ENCODE results near the gene ZSCAN18. TPM values are rescaled to one million over a fixed set of nuclear protein-coding genes. Genes with fewer than 3 reads are reported as not detected.
A peak's percentile ranks its signal among the peaks of the same experiment; 100 is the strongest.
"Not testable (repeated sequence)": the region's sequence is repeated elsewhere in the genome, so short reads cannot be mapped to it uniquely, and the experiment has no call there.

Gene ZSCAN18
- total RNA-seq = 85.6 and 96.7 TPM in 2 replicates
- polyA plus RNA-seq (2012) = 72.1 TPM

- DNase-seq (ENCODE audit: low read depth) = peak; percentile 98
Measured at GRCh38 chr19:58097781-58098681, at the start of gene ZSCAN18. TSS of gene ZSCAN18 (minus strand) at chr19:58098231. CDS start at chr19:58090267, 7,964 bp downstream.

- not testable (repeated sequence) for DNase-seq (ENCODE audit: low read depth)
Measured at GRCh38 chr19:58147475-58147874, 49.4 kb upstream of the ZSCAN18 start.

- no peak for DNase-seq (ENCODE audit: low read depth)
Measured at GRCh38 chr19:58145849-58146248, 47.8 kb upstream of the ZSCAN18 start.

- DNase-seq (ENCODE audit: low read depth) = no peak
Measured at GRCh38 chr19:58134244-58134643, 36.2 kb upstream of the ZSCAN18 start.

- no peak for DNase-seq (ENCODE audit: low read depth)
Measured at GRCh38 chr19:58129284-58129683, 31.3 kb upstream of the ZSCAN18 start.

- no peak for DNase-seq (ENCODE audit: low read depth)
Measured at GRCh38 chr19:58128041-58128685, 30.1 kb upstream of the ZSCAN18 start.

DNA sequence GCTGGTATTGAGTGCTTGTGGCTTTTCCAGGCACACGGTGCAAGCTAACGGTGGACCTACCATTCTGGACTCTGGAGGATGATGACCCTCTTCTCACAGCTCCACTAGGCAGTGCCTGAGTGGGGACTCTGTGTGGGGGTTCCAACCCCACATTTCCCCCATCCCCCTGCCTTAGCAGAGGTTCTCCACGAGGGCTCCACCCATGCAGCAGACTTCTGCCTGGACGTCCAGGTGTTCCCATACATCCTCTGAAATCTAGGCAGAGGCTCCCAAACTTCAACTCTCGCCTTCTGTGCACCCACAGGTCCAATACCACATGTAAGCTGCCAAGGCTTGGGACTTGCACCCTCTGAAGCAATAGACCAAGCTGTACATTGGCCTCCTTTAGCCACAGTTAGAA lies 25.3 kb upstream of the ZSCAN18 start:
- DNase-seq (ENCODE audit: low read depth) = no peak

GRCh38 chr19:58118979-58119733 lies 21.1 kb upstream of the ZSCAN18 start:
- no peak for DNase-seq (ENCODE audit: low read depth)

DNA sequence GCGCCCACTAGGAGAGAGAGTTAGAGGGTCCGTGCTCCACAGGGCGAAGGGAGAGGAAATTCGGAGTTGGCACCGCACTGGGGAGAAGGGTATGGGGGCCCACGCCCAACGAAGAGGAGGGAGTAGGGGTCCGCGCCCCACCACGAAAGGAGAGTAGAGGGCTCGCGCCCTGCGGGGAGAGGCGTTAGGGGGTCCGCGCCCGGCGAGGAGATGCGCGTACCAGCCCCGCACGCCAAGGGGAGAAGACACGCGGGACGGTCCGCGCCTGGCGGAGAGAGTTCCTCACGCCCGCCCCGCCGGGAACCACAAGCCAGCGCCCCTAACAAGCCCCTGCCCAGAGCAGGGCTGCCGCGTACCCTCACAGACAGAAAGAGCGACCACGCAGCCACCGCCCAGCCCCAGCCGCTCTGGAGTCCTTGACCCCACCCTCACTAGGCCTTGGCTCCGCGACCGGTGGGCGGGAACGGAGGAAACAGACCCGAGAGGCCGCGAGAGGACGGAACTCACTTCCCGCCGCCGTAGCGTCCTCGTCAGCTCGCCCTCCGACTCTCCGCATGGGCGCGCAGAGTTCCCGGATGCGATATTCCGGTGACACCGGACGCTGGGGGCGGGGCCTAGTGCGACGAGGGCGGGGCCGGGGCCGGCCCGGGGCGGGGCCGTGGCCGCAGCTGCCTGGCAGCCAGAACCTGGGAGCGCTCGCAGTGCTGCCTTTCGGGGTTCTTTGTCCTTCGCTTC lies 20.0 kb upstream of the ZSCAN18 start:
- DNase-seq (ENCODE audit: low read depth) = no peak

- DNase-seq (ENCODE audit: low read depth) = no peak
Measured at GRCh38 chr19:58108546-58108817, 10.5 kb upstream of the ZSCAN18 start.

GRCh38 chr19:58107778-58108545 lies 9.9 kb upstream of the ZSCAN18 start:
- no peak for DNase-seq (ENCODE audit: low read depth)

DNA sequence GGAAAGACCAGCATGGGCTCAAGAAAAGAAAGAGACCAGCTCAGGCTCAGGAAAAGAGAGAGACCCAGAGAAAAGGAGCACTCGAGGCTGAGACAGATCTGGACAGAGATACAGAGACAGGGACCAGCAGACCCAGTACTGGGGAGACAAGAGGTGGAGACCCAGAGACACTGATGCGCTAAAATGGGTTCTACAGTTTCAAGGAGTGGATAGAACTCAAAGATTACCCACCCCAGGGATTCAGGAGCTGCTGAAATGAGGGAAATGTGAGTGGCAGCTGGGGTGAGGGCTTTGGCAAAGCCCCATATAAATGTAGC lies 609 bp upstream of the ZSCAN18 start:
- DNase-seq (ENCODE audit: low read depth) = no peak

DNA sequence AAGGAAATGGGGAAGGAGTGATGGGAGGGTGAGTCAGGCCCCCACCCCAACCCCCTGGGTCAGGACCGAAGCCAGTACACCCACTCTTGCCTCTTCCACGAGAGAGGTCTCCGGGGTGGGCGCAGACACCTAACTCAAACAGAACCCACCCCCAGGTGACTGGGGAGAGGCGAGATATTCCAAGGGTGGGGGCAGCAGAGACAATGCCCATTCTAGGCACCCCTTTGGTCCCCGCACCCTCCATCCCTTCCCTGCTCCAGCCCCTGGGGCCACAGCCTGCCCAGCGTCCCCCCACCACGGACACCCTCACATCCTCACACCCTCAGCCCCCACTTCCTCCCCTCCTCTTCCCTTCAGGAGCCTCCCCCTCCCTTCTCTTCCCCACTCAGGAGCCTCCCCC lies 682 bp downstream of the ZSCAN18 start:
- no peak for DNase-seq (ENCODE audit: low read depth)

GRCh38 chr19:58096884-58097283 lies 1.1 kb downstream of the ZSCAN18 start:
- no peak for DNase-seq (ENCODE audit: low read depth)

DNA sequence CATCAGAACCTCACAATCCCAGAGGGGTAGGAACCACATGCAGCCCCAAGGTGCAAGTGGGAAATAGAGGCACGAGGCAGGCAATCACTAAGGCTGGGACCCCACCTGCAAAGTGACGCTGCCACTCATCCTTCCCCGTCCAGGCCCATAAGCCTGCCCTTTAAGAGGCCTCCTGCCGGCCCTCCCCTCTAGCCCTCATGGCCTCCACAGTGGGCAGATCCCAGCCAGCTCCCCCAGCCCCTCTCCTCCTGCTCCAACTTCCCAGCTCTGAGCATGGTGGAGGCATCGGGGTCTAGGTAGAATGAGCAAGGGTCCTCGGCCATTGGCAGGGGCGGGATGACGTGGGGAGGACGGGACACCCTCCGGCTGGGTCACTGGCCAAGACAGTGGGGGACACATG lies 2.7 kb downstream of the ZSCAN18 start:
- no peak for DNase-seq (ENCODE audit: low read depth)

GRCh38 chr19:58093071-58093470 lies 5.0 kb downstream of the ZSCAN18 start:
- no peak for DNase-seq (ENCODE audit: low read depth)

DNA sequence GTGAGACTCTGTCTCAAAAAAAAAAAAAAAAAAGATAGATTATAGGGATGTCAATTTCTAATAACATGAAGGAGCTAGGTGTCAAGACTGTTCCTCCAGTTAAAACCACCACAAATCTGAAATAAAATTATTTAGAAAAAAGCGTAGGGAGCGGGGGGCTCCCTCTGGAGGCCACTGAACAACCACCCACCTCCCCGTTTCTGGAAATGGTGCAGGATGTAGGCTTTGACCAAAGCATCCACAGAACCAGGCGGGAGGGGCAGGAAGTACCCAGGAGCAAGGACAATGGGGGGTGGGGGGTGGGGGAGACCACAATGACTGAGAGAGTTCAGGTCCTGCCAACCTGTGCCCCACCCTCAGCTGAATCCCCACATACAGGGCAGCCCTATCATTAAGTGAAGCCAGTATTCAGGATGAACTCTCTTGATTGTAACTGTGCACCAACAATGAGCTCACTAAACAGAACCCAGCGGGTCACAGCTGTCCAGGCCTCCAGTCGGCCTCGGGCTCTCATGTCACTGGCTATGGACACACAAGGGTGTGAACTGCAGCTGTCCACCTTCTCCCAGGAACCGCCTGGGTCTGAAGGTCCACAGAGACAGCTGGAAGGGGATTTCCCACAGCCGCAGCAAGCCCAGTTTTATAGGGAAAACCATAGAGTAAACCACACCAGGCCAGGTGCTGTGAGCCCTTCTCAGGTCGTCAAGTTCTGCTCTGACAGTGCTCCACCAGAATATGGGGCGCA lies 6.6 kb downstream of the ZSCAN18 start:
- DNase-seq (ENCODE audit: low read depth) = peak; percentile 90

DNA sequence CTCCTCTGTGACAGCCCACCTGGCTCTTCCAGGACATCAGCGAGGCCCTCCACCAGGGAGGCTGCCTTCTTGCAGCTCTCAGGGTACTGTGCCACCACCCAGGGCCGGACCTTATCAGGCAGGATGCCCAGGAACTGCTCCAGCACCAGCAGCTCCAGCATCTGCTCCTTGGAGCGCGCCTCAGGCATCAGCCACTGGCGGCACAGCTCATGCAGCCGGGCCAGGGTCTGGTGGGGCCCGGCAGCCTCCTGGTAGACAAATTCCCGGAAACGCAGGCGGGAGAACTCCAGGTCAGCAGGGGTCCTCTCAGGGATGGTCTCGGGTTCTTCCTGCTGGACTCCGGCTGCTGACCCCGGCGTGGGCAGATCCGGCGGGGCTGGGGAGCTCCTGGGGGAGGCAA lies 8.2 kb downstream of the ZSCAN18 start:
- DNase-seq (ENCODE audit: low read depth) = no peak

DNA sequence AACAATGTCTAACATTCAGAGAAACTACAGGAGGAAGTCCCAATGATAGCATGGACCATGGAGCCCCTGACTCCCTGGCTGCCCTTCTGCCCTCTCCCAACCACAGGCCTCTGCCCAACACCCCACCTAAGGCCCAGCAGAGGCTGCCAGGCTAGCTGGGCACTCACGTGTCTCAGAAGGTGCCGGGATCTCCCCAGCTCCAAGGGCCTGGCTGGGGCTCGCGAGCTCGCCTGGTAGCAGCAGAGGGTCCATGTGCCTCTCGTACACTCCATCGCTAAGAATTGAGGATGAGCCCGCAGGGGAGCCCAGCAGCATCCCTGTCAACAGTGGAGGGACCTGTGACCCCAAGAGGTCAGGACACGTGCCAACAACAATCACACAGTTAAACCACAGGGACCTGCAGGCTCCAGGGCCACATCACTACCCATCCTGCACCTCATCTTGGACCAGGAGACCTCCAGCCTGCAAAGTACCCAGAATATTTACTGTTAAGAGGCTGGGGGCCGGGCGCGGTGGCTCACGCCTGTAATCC lies 9.4 kb downstream of the ZSCAN18 start:
- no peak for DNase-seq (ENCODE audit: low read depth)
